Neural cell (in vitro differentiated cells): ENCODE measurements around the gene IMMP2L.

ENCODE experiments used
- EP300 ChIP-seq: fragments of 450-650 bp; conservative IDR thresholded peaks from 2 replicates; pipeline ENCODE4 v1.6.1; 2014; ENCODE audit warnings: antibody characterized with exemption, mild to moderate bottlenecking, moderate library complexity; ENCODE audit not compliant: poor library complexity, severe bottlenecking
- EZH2 ChIP-seq: fragments of 200-600, 300-800 bp; shearing (Covaris generic), sonication (generic); IDR thresholded peaks from 2 replicates; pipeline ENCODE4 v1.6.1; 2014; ENCODE audit warnings: antibody characterized with exemption, low read length, borderline replicate concordance, mild to moderate bottlenecking; ENCODE audit not compliant: insufficient read depth, poor library complexity, severe bottlenecking
- MXI1 ChIP-seq: fragments of 450-650 bp; conservative IDR thresholded peaks from 2 replicates; pipeline ENCODE4 v1.6.1; 2014; ENCODE audit warnings: antibody characterized with exemption, mild to moderate bottlenecking; ENCODE audit not compliant: poor library complexity, severe bottlenecking
- POLR2AphosphoS5 ChIP-seq: IDR thresholded peaks from 2 replicates; pipeline ENCODE4 v1.6.1; 2012
- RAD21 ChIP-seq: fragments of 450-650 bp; conservative IDR thresholded peaks from 2 replicates; pipeline ENCODE4 v1.6.1; 2014; ENCODE audit warnings: antibody characterized with exemption, mild to moderate bottlenecking, moderate library complexity
- REST ChIP-seq: IDR thresholded peaks from 2 replicates; pipeline ENCODE4 v1.6.1; 2012; ENCODE audit warnings: borderline replicate concordance
- SMC3 ChIP-seq: fragments of 450-650 bp; conservative IDR thresholded peaks from 2 replicates; pipeline ENCODE4 v1.6.1; 2014; ENCODE audit warnings: antibody characterized with exemption, mild to moderate bottlenecking, moderate library complexity; ENCODE audit not compliant: poor library complexity
- TAF1 ChIP-seq: IDR thresholded peaks from 2 replicates; pipeline ENCODE4 v1.6.1; 2012; ENCODE audit warnings: low read depth
- TF ChIP-seq, protein P1 (sequence below): fragments of 450-650 bp; IDR thresholded peaks from 2 replicates; pipeline ENCODE4 v1.5.1; 2014; ENCODE audit warnings: antibody characterized with exemption, mild to moderate bottlenecking, moderate library complexity; ENCODE audit not compliant: poor library complexity, severe bottlenecking

DNA sequence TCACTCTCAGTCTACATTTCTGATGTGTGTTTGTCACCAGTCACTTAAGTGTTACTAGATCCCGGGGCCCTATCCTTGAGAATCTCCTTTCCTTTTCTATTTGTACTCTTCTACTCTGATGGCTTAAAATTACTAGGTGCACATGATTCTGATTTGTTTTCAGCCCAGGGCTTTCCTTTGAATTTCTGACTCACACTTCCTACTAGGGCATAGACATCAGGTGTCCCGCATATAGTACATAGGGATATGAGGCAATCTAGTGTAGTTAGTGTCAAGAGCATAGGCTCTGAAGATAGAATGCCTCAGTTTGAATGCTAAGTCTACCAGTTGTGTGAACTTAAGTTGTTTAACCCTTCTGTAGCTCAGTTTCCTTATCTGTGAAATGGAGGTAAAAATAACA, 520.7 kb downstream of the IMMP2L start:
- TF ChIP-seq, protein P1, sequence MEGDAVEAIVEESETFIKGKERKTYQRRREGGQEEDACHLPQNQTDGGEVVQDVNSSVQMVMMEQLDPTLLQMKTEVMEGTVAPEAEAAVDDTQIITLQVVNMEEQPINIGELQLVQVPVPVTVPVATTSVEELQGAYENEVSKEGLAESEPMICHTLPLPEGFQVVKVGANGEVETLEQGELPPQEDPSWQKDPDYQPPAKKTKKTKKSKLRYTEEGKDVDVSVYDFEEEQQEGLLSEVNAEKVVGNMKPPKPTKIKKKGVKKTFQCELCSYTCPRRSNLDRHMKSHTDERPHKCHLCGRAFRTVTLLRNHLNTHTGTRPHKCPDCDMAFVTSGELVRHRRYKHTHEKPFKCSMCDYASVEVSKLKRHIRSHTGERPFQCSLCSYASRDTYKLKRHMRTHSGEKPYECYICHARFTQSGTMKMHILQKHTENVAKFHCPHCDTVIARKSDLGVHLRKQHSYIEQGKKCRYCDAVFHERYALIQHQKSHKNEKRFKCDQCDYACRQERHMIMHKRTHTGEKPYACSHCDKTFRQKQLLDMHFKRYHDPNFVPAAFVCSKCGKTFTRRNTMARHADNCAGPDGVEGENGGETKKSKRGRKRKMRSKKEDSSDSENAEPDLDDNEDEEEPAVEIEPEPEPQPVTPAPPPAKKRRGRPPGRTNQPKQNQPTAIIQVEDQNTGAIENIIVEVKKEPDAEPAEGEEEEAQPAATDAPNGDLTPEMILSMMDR: no peak
- TF ChIP-seq RAD21: no peak
- no peak for TF ChIP-seq TAF1
- no peak for TF ChIP-seq SMC3
- TF ChIP-seq POLR2AphosphoS5: no peak
- no peak for TF ChIP-seq EP300
- TF ChIP-seq REST: no peak
- TF ChIP-seq EZH2: no peak
- TF ChIP-seq MXI1: no peak
